SK-N-SH (cell line): Measurements from ENCODE around the gene KIR2DL3. TPM values are rescaled to one million over a fixed set of nuclear protein-coding genes. Genes with fewer than 3 reads are reported as not detected.
"Not testable (repeated sequence)": the region's sequence is repeated elsewhere in the genome, so short reads cannot be mapped to it uniquely, and the experiment has no call there.

Source experiments
- CTCF ChIA-PET: fragments of 300-600, 350-600 bp; formaldehyde crosslinking; extraction: SDS; loops from one replicate; lab custom pipeline; 2021; lab: Yijun Ruan, JAX
- POLR2A ChIA-PET: fragments of 350-600 bp; sonication (Branson Sonifier 250); formaldehyde crosslinking; extraction: SDS; loops from one replicate; lab custom pipeline; 2020; ENCODE audit warnings: antibody characterized with exemption, inconsistent platforms; lab: Yijun Ruan, JAX
- DNase-seq: peaks from one replicate; pipeline ENCODE4 v3.0.0; 2012
- H2AFZ ChIP-seq: fragments of 200-600 bp; sonication (generic); 2 replicates; pipeline ENCODE4 v1.8.1; 2016; ENCODE audit warnings: antibody characterized with exemption, mild to moderate bottlenecking, low read depth
- H3F3A ChIP-seq: fragments of 200-600 bp; sonication (generic); replicated peaks from 2 replicates; pipeline ENCODE3; 2016; ENCODE audit warnings: antibody characterized with exemption, mild to moderate bottlenecking; ENCODE audit not compliant: insufficient read depth
- H3K27ac ChIP-seq, 2 experiments: fragments of 200-500 bp in 1 of 2; fragments of 200-600 bp in 1 of 2; sonication (Bioruptor generic) in 1 of 2; sonication (generic), shearing (Covaris generic) in 1 of 2; 2 replicates each; pipeline versions ENCODE4 v1.5.1 to v1.6.1; 2014 to 2016; ENCODE audit warnings: low read depth in 2 of 2, inconsistent platforms in 1 of 2, low read length in 1 of 2, mild to moderate bottlenecking in 1 of 2, mixed read lengths in 1 of 2
- H3K27me3 ChIP-seq: fragments of 200-600 bp; sonication (generic), shearing (Covaris generic); 2 replicates; pipeline ENCODE4 v1.6.1; 2016; ENCODE audit warnings: mixed run types; ENCODE audit not compliant: insufficient read depth
- H3K36me3 ChIP-seq, 2 experiments: fragments of 200-500 bp in 1 of 2; fragments of 200-600 bp in 1 of 2; sonication (Bioruptor generic) in 1 of 2; sonication (generic) in 1 of 2; replicated peaks in 1 of 2; 2 replicates each; pipeline versions ENCODE3 to v1.5.1; 2014 to 2016; ENCODE audit warnings: low read length in 1 of 2, mild to moderate bottlenecking in 1 of 2; ENCODE audit not compliant: insufficient read depth in 2 of 2, control insufficient read depth in 1 of 2
- H3K4me1 ChIP-seq, 2 experiments: fragments of 200-500 bp in 1 of 2; fragments of 200-600 bp in 1 of 2; sonication (Bioruptor generic) in 1 of 2; sonication (generic), shearing (Covaris generic) in 1 of 2; 2 replicates each; pipeline versions ENCODE4 v1.5.1 to v1.6.1; 2014 to 2016; ENCODE audit warnings: low read depth in 1 of 2, low read length in 1 of 2, mixed run types in 1 of 2; ENCODE audit not compliant: insufficient read depth in 2 of 2, control insufficient read depth in 1 of 2
- H3K4me2 ChIP-seq: fragments of 200-600 bp; sonication (generic), shearing (Covaris generic); 2 replicates; pipeline ENCODE4 v1.6.1; 2017; ENCODE audit warnings: mixed run types
- H3K4me3 ChIP-seq, 2 experiments: fragments of 200-500 bp in 1 of 2; fragments of 200-600 bp in 1 of 2; sonication (Bioruptor generic) in 1 of 2; sonication (generic), shearing (Covaris generic) in 1 of 2; 2 replicates each; pipeline versions ENCODE4 v1.5.1 to v1.8.1; 2014 to 2016; ENCODE audit warnings: low read depth in 2 of 2, inconsistent platforms in 1 of 2, low read length in 1 of 2, mild to moderate bottlenecking in 1 of 2, mixed read lengths in 1 of 2, moderate library complexity in 1 of 2
- H3K79me2 ChIP-seq: fragments of 200-600 bp; sonication (generic); 2 replicates; pipeline ENCODE4 v1.8.1; 2017; ENCODE audit warnings: mild to moderate bottlenecking; ENCODE audit not compliant: insufficient read depth
- H3K9ac ChIP-seq: fragments of 200-600 bp; sonication (generic); 2 replicates; pipeline ENCODE4 v1.6.1; 2017; ENCODE audit warnings: mixed run types
- H3K9me2 ChIP-seq: fragments of 200-600 bp; sonication (generic); 2 replicates; pipeline ENCODE4 v1.6.1; 2017; ENCODE audit warnings: mixed run types
- H3K9me3 ChIP-seq: fragments of 200-600 bp; sonication (generic); 2 replicates; pipeline ENCODE4 v1.6.1; 2017; ENCODE audit warnings: mixed run types, mild to moderate bottlenecking, moderate library complexity
- H4K20me1 ChIP-seq: fragments of 200-600 bp; sonication (generic); 2 replicates; pipeline ENCODE4 v1.6.1; 2017; ENCODE audit warnings: mild to moderate bottlenecking, mixed run types; ENCODE audit not compliant: insufficient read depth
- WGBS: methylation state at CpG from one replicate; pipeline ENCODE4 v1.1.6; 2017; ENCODE audit warnings: low lambda C conversion rate; 5-methylcytosine and 5-hydroxymethylcytosine counted together
- polyA plus RNA-seq, 3 experiments: library from polyadenylated mRNA; depleted of rRNA; stranded (reverse); fragments of >200 nt; gene quantifications; 2 replicates each; pipeline ENCODE4 v1.2.3, GENCODE V29; 2012

KIR2DL3 gene
- polyA plus RNA-seq, 1 of the 3 experiments (the other 2 are of a cell fraction), result not detected

DNA sequence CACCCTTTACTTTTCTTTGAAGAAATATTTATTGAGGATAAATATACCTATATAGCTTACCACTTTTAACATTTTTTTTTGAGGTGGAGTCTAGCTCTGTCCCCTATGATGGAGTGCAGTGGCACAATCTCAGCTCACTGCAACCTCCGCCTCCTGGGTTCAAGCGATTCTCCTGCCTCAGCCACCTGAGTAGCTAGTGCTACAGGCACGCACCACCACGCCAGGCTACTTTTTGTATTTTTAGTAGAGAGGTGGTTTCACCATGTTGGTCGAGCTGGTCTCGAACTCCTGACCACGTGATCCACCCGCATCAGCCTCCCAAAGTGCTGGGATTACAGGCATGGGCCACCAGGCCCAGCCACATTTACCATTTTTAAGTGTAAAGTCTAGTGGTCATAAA, 37.5 kb downstream of the KIR2DL3 start:
- POLR2A ChIA-PET, H3K27ac ChIP-seq, H3F3A ChIP-seq, H4K20me1 ChIP-seq, H2AFZ ChIP-seq, H3K4me3 ChIP-seq, H3K9me2 ChIP-seq, H3K9ac ChIP-seq, DNase-seq, H3K9me3 ChIP-seq, H3K4me1 ChIP-seq, H3K4me2 ChIP-seq, H3K79me2 ChIP-seq, H3K36me3 ChIP-seq, H3K27me3 ChIP-seq: not testable (repeated sequence)
- CTCF ChIA-PET, result interaction anchor here (1.2 kb wide), 1 partner anchor 65 kb away, joined by 3 read pairs; no protein-coding TSS in a partner anchor
- WGBS, result 10% methylated on average over 8 of the region's 8 CpGs

- POLR2A ChIA-PET, H3F3A ChIP-seq, CTCF ChIA-PET, H3K27ac ChIP-seq, H3K9ac ChIP-seq, H3K9me3 ChIP-seq, H4K20me1 ChIP-seq, H2AFZ ChIP-seq, H3K79me2 ChIP-seq, H3K36me3 ChIP-seq, DNase-seq, H3K9me2 ChIP-seq, H3K4me1 ChIP-seq, H3K4me2 ChIP-seq, H3K4me3 ChIP-seq, H3K27me3 ChIP-seq: not testable (repeated sequence)
- 6% methylated on average over 4 of the region's 4 CpGs for WGBS
Observed at GRCh38 chr19:54777851-54778250, 39.5 kb downstream of the KIR2DL3 start.

- CTCF ChIA-PET, H4K20me1 ChIP-seq, H3K4me3 ChIP-seq, H2AFZ ChIP-seq, H3K9ac ChIP-seq, POLR2A ChIA-PET, H3K9me2 ChIP-seq, H3K36me3 ChIP-seq, H3K27ac ChIP-seq, H3K9me3 ChIP-seq, H3K79me2 ChIP-seq, H3K27me3 ChIP-seq, DNase-seq, H3K4me2 ChIP-seq, H3K4me1 ChIP-seq, H3F3A ChIP-seq: not testable (repeated sequence)
- 27% methylated on average over 7 of the region's 7 CpGs for WGBS
Observed at GRCh38 chr19:54778896-54779295, 40.6 kb downstream of the KIR2DL3 start.

DNA sequence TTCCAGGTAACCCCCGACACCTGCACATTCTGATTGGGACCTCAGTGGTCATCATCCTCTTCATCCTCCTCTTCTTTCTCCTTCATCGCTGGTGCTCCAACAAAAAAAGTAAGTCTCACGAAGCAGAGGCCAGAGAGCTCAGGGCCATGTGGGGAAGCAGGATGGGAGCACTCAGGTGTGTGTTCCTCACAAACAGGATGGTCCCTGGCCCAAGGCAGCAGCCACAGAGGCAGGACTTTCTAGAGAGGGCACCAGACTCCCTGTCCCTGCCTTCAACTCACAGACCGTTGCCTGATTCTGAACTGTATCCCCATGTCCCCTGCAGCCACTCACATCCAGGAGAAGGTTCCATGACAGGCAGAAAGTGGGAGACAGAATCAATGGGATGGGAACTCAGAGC, 44.6 kb downstream of the KIR2DL3 start:
- WGBS, result 4% methylated on average over 4 of the region's 4 CpGs
- H3K36me3 ChIP-seq, CTCF ChIA-PET, H3K9ac ChIP-seq, POLR2A ChIA-PET, H3K27ac ChIP-seq, DNase-seq, H3K4me3 ChIP-seq, H3K4me2 ChIP-seq, H3K9me3 ChIP-seq, H3K79me2 ChIP-seq, H4K20me1 ChIP-seq, H2AFZ ChIP-seq, H3F3A ChIP-seq, H3K9me2 ChIP-seq, H3K4me1 ChIP-seq: not testable (repeated sequence)
- H3K27me3 ChIP-seq, result peaks cover 14% of the 10 kb centered on the region; the same call in 1 of the 2 replicates

DNA sequence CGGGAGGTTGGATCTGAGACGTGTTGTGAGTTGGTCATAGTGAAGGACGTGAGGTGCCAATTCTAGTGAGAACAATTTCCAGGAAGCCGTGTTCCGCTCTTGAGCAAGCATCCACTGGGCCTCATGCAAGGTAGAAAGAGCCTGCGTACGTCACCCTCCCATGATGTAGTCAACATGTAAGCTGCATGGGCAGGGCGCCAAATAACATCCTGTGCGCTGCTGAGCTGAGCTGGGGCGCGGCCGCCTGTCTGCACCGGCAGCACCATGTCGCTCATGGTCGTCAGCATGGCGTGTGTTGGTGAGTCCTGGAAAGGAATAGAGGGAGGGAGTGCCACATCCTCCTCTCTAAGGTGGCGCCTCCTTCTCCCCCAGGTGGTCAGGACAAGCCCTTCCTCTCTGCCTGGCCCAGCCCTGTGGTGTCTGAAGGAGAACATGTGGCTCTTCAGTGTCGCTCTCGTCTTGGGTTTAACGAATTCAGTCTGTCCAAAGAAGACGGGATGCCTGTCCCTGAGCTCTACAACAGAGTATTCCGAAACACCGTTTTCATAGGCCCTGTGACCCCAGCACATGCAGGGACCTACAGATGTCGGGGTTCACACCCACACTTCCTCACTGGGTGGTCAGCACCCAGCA, 47.9 kb downstream of the KIR2DL3 start:
- H3K4me3 ChIP-seq, H2AFZ ChIP-seq, H4K20me1 ChIP-seq, H3K9ac ChIP-seq, POLR2A ChIA-PET, H3F3A ChIP-seq, CTCF ChIA-PET, DNase-seq, H3K36me3 ChIP-seq, H3K79me2 ChIP-seq, H3K27ac ChIP-seq, H3K4me2 ChIP-seq, H3K9me2 ChIP-seq, H3K9me3 ChIP-seq, H3K4me1 ChIP-seq: not testable (repeated sequence)
- 12% methylated on average over 20 of the region's 24 CpGs for WGBS
- peaks cover 21% of the 10 kb centered on the region; the same call in 1 of the 2 replicates for H3K27me3 ChIP-seq

- H4K20me1 ChIP-seq, H3K9ac ChIP-seq, H3K4me2 ChIP-seq, CTCF ChIA-PET, H3K79me2 ChIP-seq, H3K9me3 ChIP-seq, H3F3A ChIP-seq, H3K36me3 ChIP-seq, H3K27ac ChIP-seq, H3K4me1 ChIP-seq, POLR2A ChIA-PET, DNase-seq, H3K9me2 ChIP-seq, H3K4me3 ChIP-seq, H2AFZ ChIP-seq: not testable (repeated sequence)
- peaks cover 40% of the 10 kb centered on the region; the same call in 1 of the 2 replicates for H3K27me3 ChIP-seq
- 17% methylated on average over 6 of the region's 6 CpGs for WGBS
Observed at GRCh38 chr19:54788154-54788553, 49.8 kb downstream of the KIR2DL3 start.
